DND-41 (cell line): ENCODE measurements around the gene PSMA5.

Experiments used
- ATAC-seq: fragments of 200-7000 bp; cut with Tn5 transposase; 3 replicates; pipeline ENCODE4 v1.9.1; 2021; ENCODE audit warnings: low read depth; ENCODE audit not compliant: insufficient read depth
- DNase-seq: peaks from one replicate; pipeline ENCODE4 v3.0.0-alpha.2; 2020
- H2AFZ ChIP-seq: 2 replicates; pipeline ENCODE4 v1.6.0; 2012; ENCODE audit warnings: low read depth, low read length
- H3K27ac ChIP-seq: 2 replicates; pipeline ENCODE4 v1.5.1; 2012; ENCODE audit warnings: low read length, inconsistent platforms
- H3K27me3 ChIP-seq: fragments of 200-600 bp; sonication (generic); 2 replicates; pipeline ENCODE4 v1.6.0; 2012; ENCODE audit warnings: low read length, mild to moderate bottlenecking, inconsistent platforms; ENCODE audit not compliant: insufficient read depth, poor library complexity
- H3K36me3 ChIP-seq: 2 replicates; pipeline ENCODE4 v1.5.1; 2012; ENCODE audit warnings: low read length, inconsistent platforms; ENCODE audit not compliant: insufficient read depth
- H3K4me1 ChIP-seq: 2 replicates; pipeline ENCODE4 v1.5.1; 2012; ENCODE audit warnings: mild to moderate bottlenecking, low read length; ENCODE audit not compliant: insufficient read depth
- H3K4me2 ChIP-seq: 2 replicates; pipeline ENCODE4 v1.6.0; 2012; ENCODE audit warnings: mild to moderate bottlenecking, moderate library complexity, low read length, inconsistent platforms; ENCODE audit not compliant: insufficient read depth
- H3K4me3 ChIP-seq, 2 experiments: fragments of 200-600 bp in 1 of 2; shearing (Covaris generic) in 1 of 2; 2 replicates each; pipeline ENCODE4 v1.5.1; 2012 to 2016; ENCODE audit warnings: inconsistent platforms in 2 of 2, low read length in 2 of 2, mild to moderate bottlenecking in 2 of 2, low read depth in 1 of 2, moderate library complexity in 1 of 2
- H3K79me2 ChIP-seq: 2 replicates; pipeline ENCODE4 v1.6.0; 2012; ENCODE audit warnings: low read length, inconsistent platforms; ENCODE audit not compliant: insufficient read depth
- H3K9ac ChIP-seq: 2 replicates; pipeline ENCODE4 v1.6.0; 2012; ENCODE audit warnings: low read depth, mild to moderate bottlenecking, inconsistent platforms, low read length, moderate library complexity
- H3K9me3 ChIP-seq: 2 replicates; pipeline ENCODE4 v1.5.1; 2012; ENCODE audit warnings: low read length, moderate library complexity, mild to moderate bottlenecking, inconsistent platforms; ENCODE audit not compliant: insufficient read depth, severe bottlenecking
- H4K20me1 ChIP-seq: 2 replicates; pipeline ENCODE4 v1.6.0; 2012; ENCODE audit warnings: low read length; ENCODE audit not compliant: insufficient read depth
- EZH2 ChIP-seq: IDR thresholded peaks from 3 replicates; pipeline ENCODE4 v1.6.1; 2012; ENCODE audit warnings: borderline replicate concordance, low read depth, mild to moderate bottlenecking, moderate library complexity, low read length, inconsistent platforms; ENCODE audit not compliant: severe bottlenecking
- TF ChIP-seq, protein P1 (sequence below): IDR thresholded peaks from 2 replicates; pipeline ENCODE4 v1.5.1; 2012; ENCODE audit warnings: borderline replicate concordance, low read length, moderate library complexity, mild to moderate bottlenecking; ENCODE audit not compliant: poor library complexity, severe bottlenecking; ENCODE audit errors: extremely low read depth

PSMA5 gene

DNA sequence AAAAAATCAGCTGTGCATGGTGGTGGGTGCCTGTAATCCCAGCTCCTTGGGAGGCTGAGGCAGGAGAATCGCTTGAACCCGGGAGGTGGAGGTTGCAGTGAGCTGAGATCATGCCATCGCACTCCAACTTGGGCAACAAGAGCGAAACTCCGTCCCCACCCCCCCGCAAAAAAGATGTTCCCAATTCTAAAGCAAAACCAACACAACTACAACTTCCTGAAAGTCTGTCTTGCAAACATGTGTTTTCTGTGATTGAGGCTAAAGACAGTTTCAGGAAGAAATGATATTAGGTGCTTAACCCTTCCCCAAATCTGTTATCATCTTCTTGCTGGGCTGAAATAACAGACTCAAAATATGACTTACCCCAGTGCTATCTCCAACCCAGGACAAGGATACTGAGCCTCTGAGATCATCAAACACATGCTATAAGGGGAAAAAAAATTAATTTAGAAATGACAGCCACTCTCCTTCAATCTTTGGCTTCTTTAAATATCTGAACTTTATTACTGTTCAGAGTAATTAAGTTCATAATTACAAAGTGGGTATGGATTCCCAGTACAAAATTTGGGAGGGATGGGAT, 57.0 kb downstream of the PSMA5 start:
- H3K4me2 ChIP-seq: no peak overlapping the region
- DNase-seq (no peak), ATAC-seq (no peak)
- H3K27ac ChIP-seq: no peak overlapping the region
- H2AFZ ChIP-seq: no peak overlapping the region
- peaks cover 37% of the 10 kb centered on the region for H3K79me2 ChIP-seq
- H3K4me1 ChIP-seq: peaks cover 17% of the 10 kb centered on the region
- no peaks in the 10 kb centered on the region for H3K9me3 ChIP-seq
- peaks cover 34% of the 10 kb centered on the region for H3K36me3 ChIP-seq
- H3K9ac ChIP-seq: no peak overlapping the region
- H3K4me3 ChIP-seq: no peak overlapping the region
- TF ChIP-seq, protein P1, sequence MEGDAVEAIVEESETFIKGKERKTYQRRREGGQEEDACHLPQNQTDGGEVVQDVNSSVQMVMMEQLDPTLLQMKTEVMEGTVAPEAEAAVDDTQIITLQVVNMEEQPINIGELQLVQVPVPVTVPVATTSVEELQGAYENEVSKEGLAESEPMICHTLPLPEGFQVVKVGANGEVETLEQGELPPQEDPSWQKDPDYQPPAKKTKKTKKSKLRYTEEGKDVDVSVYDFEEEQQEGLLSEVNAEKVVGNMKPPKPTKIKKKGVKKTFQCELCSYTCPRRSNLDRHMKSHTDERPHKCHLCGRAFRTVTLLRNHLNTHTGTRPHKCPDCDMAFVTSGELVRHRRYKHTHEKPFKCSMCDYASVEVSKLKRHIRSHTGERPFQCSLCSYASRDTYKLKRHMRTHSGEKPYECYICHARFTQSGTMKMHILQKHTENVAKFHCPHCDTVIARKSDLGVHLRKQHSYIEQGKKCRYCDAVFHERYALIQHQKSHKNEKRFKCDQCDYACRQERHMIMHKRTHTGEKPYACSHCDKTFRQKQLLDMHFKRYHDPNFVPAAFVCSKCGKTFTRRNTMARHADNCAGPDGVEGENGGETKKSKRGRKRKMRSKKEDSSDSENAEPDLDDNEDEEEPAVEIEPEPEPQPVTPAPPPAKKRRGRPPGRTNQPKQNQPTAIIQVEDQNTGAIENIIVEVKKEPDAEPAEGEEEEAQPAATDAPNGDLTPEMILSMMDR: no peak
- TF ChIP-seq EZH2: no peak
- peaks cover 26% of the 10 kb centered on the region; the same call in 1 of the 2 replicates for H4K20me1 ChIP-seq
- no peaks in the 10 kb centered on the region for H3K27me3 ChIP-seq

DNA sequence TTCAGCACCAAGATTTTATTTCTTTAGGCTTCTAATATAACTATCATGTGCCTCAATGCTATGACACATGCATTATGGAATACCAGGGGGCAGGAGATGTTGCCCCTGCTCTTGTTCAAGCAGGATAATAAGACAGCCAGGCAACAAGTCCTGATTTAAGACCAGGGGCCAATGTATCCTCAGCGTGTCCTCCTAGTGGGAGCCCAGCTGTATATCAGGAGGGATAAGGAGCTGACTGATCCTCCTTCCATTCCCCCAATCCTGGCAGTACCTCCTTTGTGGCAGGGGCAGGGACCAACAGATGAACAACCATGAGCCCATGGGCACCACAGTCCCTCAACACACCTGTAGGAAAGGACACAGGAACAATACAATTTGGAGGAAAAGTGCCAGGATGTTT, 57.8 kb downstream of the PSMA5 start:
- Histone ChIP-seq H3K9ac (no peak overlapping the region), H4K20me1 (peaks cover 26% of the 10 kb centered on the region; the same call in 1 of the 2 replicates), H3K9me3 (no peaks in the 10 kb centered on the region), H3K4me1 (peaks cover 14% of the 10 kb centered on the region), H3K27me3 (no peaks in the 10 kb centered on the region), H3K36me3 (peaks cover 37% of the 10 kb centered on the region), H3K4me3 (no peak overlapping the region), H3K4me2 (no peak overlapping the region), H3K27ac (no peak overlapping the region), H2AFZ (no peak overlapping the region), H3K79me2 (peaks cover 29% of the 10 kb centered on the region)
- TF ChIP-seq, protein P1: no peak
- no peak for TF ChIP-seq EZH2
- no peak for ATAC-seq
- DNase-seq: no peak

- no peaks in the 10 kb centered on the region for H3K9me3 ChIP-seq
- no peak overlapping the region for H3K9ac ChIP-seq
- ATAC-seq: no peak
- no peak overlapping the region for H3K27ac ChIP-seq
- peaks cover 20% of the 10 kb centered on the region; the same call in 1 of the 2 replicates for H4K20me1 ChIP-seq
- no peaks in the 10 kb centered on the region for H3K27me3 ChIP-seq
- peaks cover 38% of the 10 kb centered on the region for H3K36me3 ChIP-seq
- no peak overlapping the region for H3K4me2 ChIP-seq
- H2AFZ ChIP-seq: no peak overlapping the region
- peaks cover 12% of the 10 kb centered on the region for H3K4me1 ChIP-seq
- no peak overlapping the region for H3K4me3 ChIP-seq
- peaks cover 23% of the 10 kb centered on the region for H3K79me2 ChIP-seq
- TF ChIP-seq, protein P1: no peak
- TF ChIP-seq EZH2: no peak
- DNase-seq: no peak
Observed at GRCh38 chr1:109367626-109368025, 58.6 kb downstream of the PSMA5 start.
